HepG2 (cell line): ENCODE measurements around the gene BCLAF1. TPM values are rescaled to one million over a fixed set of nuclear protein-coding genes. Genes with fewer than 3 reads are reported as not detected.

Experiments used
- CCDC6 ChIP-seq: sonication (generic); formaldehyde crosslinking; IDR thresholded peaks from 2 replicates; pipeline ENCODE4 v1.8.1; 2022; ENCODE audit warnings: mild to moderate bottlenecking, missing genetic modification reagents, moderate library complexity
- JUN ChIP-seq: sonication (generic); formaldehyde crosslinking; IDR thresholded peaks from 2 replicates; pipeline ENCODE4 v1.4.0; 2020; ENCODE audit warnings: mild to moderate bottlenecking, missing genetic modification reagents
- MXD3 ChIP-seq: IDR thresholded peaks from 2 replicates; pipeline ENCODE4 v1.6.1; 2016; ENCODE audit warnings: mild to moderate bottlenecking, missing biosample characterization, missing genetic modification reagents
- NFE2L2 ChIP-seq: fragments of 150-350 bp; IDR thresholded peaks from 2 replicates; pipeline ENCODE4 v1.6.1; 2014; ENCODE audit warnings: low read length
- RFXANK ChIP-seq: IDR thresholded peaks from 2 replicates; pipeline ENCODE4 v1.6.1; 2016
- SP5 ChIP-seq: IDR thresholded peaks from 2 replicates; pipeline ENCODE4 v1.6.1; 2016; ENCODE audit warnings: low read depth, borderline replicate concordance
- SYNCRIP ChIP-seq: fragments of 200-400 bp; formaldehyde crosslinking; IDR thresholded peaks from 2 replicates; pipeline ENCODE4 v1.6.1; 2018; ENCODE audit warnings: mild to moderate bottlenecking, low read depth, low read length; ENCODE audit not compliant: insufficient read depth
- TEF ChIP-seq: sonication (generic); formaldehyde crosslinking; IDR thresholded peaks from 2 replicates; pipeline ENCODE4 v1.5.0; 2020; ENCODE audit warnings: missing genetic modification reagents
- THAP11 ChIP-seq: IDR thresholded peaks from 2 replicates; pipeline ENCODE4 v1.6.1; 2016; ENCODE audit warnings: missing biosample characterization, missing genetic modification reagents
- XBP1 ChIP-seq: sonication (generic); formaldehyde crosslinking; IDR thresholded peaks from 2 replicates; pipeline ENCODE4 v1.5.0; 2020; ENCODE audit warnings: missing genetic modification reagents
- ZBTB10 ChIP-seq: sonication (generic); formaldehyde crosslinking; IDR thresholded peaks from 2 replicates; pipeline ENCODE4 v1.4.0; 2020; ENCODE audit warnings: missing genetic modification reagents, borderline replicate concordance
- ZBTB43 ChIP-seq: sonication (generic); formaldehyde crosslinking; conservative IDR thresholded peaks from 2 replicates; pipeline ENCODE4 v1.4.0; 2020; ENCODE audit warnings: missing genetic modification reagents
- ZC3H4 ChIP-seq: sonication (generic); formaldehyde crosslinking; IDR thresholded peaks from 2 replicates; pipeline ENCODE4 v1.4.0; 2020; ENCODE audit warnings: missing genetic modification reagents, borderline replicate concordance
- ZMYM3 ChIP-seq: sonication (generic); formaldehyde crosslinking; IDR thresholded peaks from 2 replicates; pipeline ENCODE4 v1.5.1; 2020; ENCODE audit warnings: mild to moderate bottlenecking, missing genetic modification reagents
- ZNF18 ChIP-seq: sonication (generic); formaldehyde crosslinking; IDR thresholded peaks from 2 replicates; pipeline ENCODE4 v1.8.0; 2022; ENCODE audit warnings: mild to moderate bottlenecking, missing genetic modification reagents; ENCODE audit not compliant: insufficient replicate concordance
- ZNF224 ChIP-seq: sonication (generic); formaldehyde crosslinking; IDR thresholded peaks from 2 replicates; pipeline ENCODE4 v1.5.0; 2020; ENCODE audit warnings: mild to moderate bottlenecking, missing genetic modification reagents
- ZNF30 ChIP-seq: sonication (generic); formaldehyde crosslinking; IDR thresholded peaks from 2 replicates; pipeline ENCODE4 v1.5.0; 2020; ENCODE audit warnings: mild to moderate bottlenecking, missing genetic modification reagents
- ZNF329 ChIP-seq: sonication (generic); formaldehyde crosslinking; IDR thresholded peaks from 2 replicates; pipeline ENCODE4 v1.9.0; 2021; ENCODE audit warnings: low read depth, mild to moderate bottlenecking, missing genetic modification reagents
- ZNF414 ChIP-seq: sonication (generic); formaldehyde crosslinking; IDR thresholded peaks from 2 replicates; pipeline ENCODE4 v1.5.0; 2020; ENCODE audit warnings: missing genetic modification reagents
- ZNF460 ChIP-seq: sonication (generic); formaldehyde crosslinking; IDR thresholded peaks from 2 replicates; pipeline ENCODE4 v1.5.1; 2020; ENCODE audit warnings: missing genetic modification reagents, mild to moderate bottlenecking, borderline replicate concordance
- ZNF543 ChIP-seq: sonication (generic); formaldehyde crosslinking; IDR thresholded peaks from 2 replicates; pipeline ENCODE4 v1.4.0; 2020; ENCODE audit warnings: mild to moderate bottlenecking, missing genetic modification reagents
- ZNF549 ChIP-seq: sonication (generic); formaldehyde crosslinking; IDR thresholded peaks from 2 replicates; pipeline ENCODE4 v1.5.0; 2020; ENCODE audit warnings: missing genetic modification reagents
- ZNF616 ChIP-seq: sonication (generic); formaldehyde crosslinking; IDR thresholded peaks from 2 replicates; pipeline ENCODE4 v1.5.0; 2020; ENCODE audit warnings: low read depth, mild to moderate bottlenecking, missing genetic modification reagents
- ZNF652 ChIP-seq: IDR thresholded peaks from 2 replicates; pipeline ENCODE4 v1.6.1; 2016; ENCODE audit warnings: low read depth, borderline replicate concordance
- polyA plus RNA-seq, 8 experiments: library from polyadenylated mRNA; depleted of rRNA in 3 of 8; stranded (reverse) in 7 of 8; unstranded in 1 of 8; fragments of >200 nt; fragmentation: Illumina TruSeq in 4 of 8; extraction: Trizol in 4 of 8; gene quantifications; 2 replicates each; pipeline versions ENCODE4 v1.2.1 to v1.2.3, GENCODE V29; 2011 to 2016; ENCODE audit warnings: low read depth in 4 of 8, missing spikeins in 1 of 8, mixed read lengths in 1 of 8; ENCODE audit not compliant: insufficient read depth in 1 of 8
- total RNA-seq, 5 experiments: library from RNA; depleted of rRNA; stranded (reverse); fragments of >200 nt; fragmentation: Illumina TruSeq; extraction: Trizol; gene quantifications; 2 replicates each; pipeline ENCODE4 v1.2.3, GENCODE V29; 2016; ENCODE audit warnings: low read depth in 1 of 5

Gene BCLAF1
- total and polyA plus RNA-seq, 2 of the 13 experiments (the other 11 are each of a cell fraction or from before 2014, with no cell fraction given): 55.3 to 292 TPM

- TF ChIP-seq ZNF414: no peak; the same call in 1 of the 2 replicates
- no peak for TF ChIP-seq JUN (CRISPR knock-in tag)
- TF ChIP-seq SYNCRIP: no peak
- TF ChIP-seq ZC3H4: peak; percentile 74; the same call in 1 of the 2 replicates
- no peak for TF ChIP-seq CCDC6
- peak; percentile 71; the same call in 1 of the 2 replicates for TF ChIP-seq ZNF329 (CRISPR knock-in tag)
- peak; percentile 95 for TF ChIP-seq ZNF224 (CRISPR knock-in tag)
- no peak for TF ChIP-seq ZNF652 (CRISPR knock-in tag)
- peak; percentile 66; the same call in 1 of the 2 replicates for TF ChIP-seq ZNF549 (CRISPR knock-in tag)
- no peak for TF ChIP-seq ZMYM3
- TF ChIP-seq ZNF30 (CRISPR knock-in tag): peak; percentile 45; the same call in 1 of the 2 replicates
- 0 out of 2 replicates have a peak, but pooled peaks have one; percentile 19 for TF ChIP-seq TEF (CRISPR knock-in tag)
- peak; percentile 71 for TF ChIP-seq ZBTB10 (CRISPR knock-in tag)
- peak; percentile 62; the same call in 1 of the 2 replicates for TF ChIP-seq ZBTB43 (CRISPR knock-in tag)
- TF ChIP-seq ZNF543: no peak
- no peak; the same call in 1 of the 2 replicates for TF ChIP-seq MXD3 (CRISPR knock-in tag)
- TF ChIP-seq ZNF616 (CRISPR knock-in tag): no peak
- no peak for TF ChIP-seq ZNF460 (CRISPR knock-in tag)
- TF ChIP-seq SP5 (CRISPR knock-in tag): no peak
- TF ChIP-seq XBP1: 0 out of 2 replicates have a peak, but pooled peaks have one; percentile 15
- no peak for TF ChIP-seq NFE2L2
- TF ChIP-seq THAP11 (CRISPR knock-in tag): no peak
- TF ChIP-seq RFXANK (CRISPR knock-in tag): 0 out of 2 replicates have a peak, but pooled peaks have one; percentile 3
- peak; percentile 60 for TF ChIP-seq ZNF18
Measured at GRCh38 chr6:136290410-136291010, 864 bp upstream of the BCLAF1 start (continued).
